Stomach smooth muscle (tissue), 2 donors: Measurements from ENCODE around the gene TBC1D8.

Experiments used
- H3K27ac ChIP-seq: one replicate; pipeline ENCODE4 v1.7.0; 2013; ENCODE audit warnings: mild to moderate bottlenecking, low read length, inconsistent platforms
- H3K27me3 ChIP-seq, 2 donors: one replicate each; pipeline ENCODE4 v1.7.0; 2013; ENCODE audit warnings: low read length in 2 of 2; ENCODE audit not compliant: insufficient read depth in 2 of 2, control insufficient read depth in 1 of 2
- H3K36me3 ChIP-seq, 2 donors: one replicate each; pipeline ENCODE4 v1.7.0; 2013; ENCODE audit warnings: low read length in 2 of 2; ENCODE audit not compliant: control insufficient read depth in 2 of 2, insufficient read depth in 2 of 2
- H3K4me1 ChIP-seq: one replicate; pipeline ENCODE4 v1.7.0; 2013; ENCODE audit warnings: low read length; ENCODE audit not compliant: control insufficient read depth, insufficient read depth
- H3K4me3 ChIP-seq, 2 donors: one replicate each; pipeline ENCODE4 v1.7.0; 2013; ENCODE audit warnings: low read length in 2 of 2
- H3K9ac ChIP-seq, 2 donors: one replicate each; pipeline ENCODE4 v1.7.0; 2013; ENCODE audit warnings: low read length in 2 of 2, mild to moderate bottlenecking in 1 of 2
- H3K9me3 ChIP-seq, 2 donors: one replicate each; pipeline ENCODE4 v1.7.0; 2013; ENCODE audit warnings: low read length in 2 of 2; ENCODE audit not compliant: control insufficient read depth in 2 of 2
- donor health status: healthy.
- donor health status: Pancreatic carcinoma.

TBC1D8 gene

DNA sequence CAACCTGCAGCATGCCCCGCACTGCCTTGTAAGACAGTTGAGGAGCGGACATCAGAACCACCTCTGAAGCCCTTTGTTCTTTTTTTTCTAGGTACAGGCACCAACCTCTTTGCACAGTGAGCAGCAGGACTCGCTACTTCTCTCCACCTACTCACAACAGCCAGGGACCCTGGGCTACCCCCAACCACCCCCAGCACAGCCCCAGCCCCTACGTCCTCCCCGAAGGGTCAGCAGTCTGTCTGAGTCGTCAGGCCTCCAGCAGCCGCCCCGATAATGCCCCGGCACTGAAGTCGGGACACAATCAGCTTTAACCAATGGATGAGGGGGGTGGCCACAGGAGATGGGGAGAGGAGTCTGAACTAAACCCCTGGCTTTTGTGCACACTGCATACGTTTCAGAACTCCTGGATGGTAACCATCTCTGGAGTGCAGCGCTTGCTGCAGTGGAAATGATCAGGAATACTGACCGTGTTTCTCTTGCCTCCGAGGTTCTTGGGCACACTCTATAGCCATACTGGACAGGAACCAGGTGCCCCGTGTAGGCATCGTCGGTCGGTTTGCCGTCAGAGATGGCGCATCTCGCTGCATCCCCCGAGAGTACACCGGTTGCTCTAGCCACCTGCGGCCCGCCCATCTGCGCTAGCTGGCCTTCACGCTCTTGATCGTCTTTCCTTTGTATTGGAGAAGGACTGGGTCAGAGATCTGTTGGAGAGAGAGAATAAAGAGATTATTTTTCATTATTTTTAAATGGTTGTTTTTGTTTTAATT is 155.7 kb downstream of the TBC1D8 start:
- Histone ChIP-seq H3K9ac (no peak overlapping the region), H3K4me1 (no peaks in the 10 kb centered on the region), H3K9me3 (no peaks in the 10 kb centered on the region), H3K36me3 (peaks cover 14 to 29% of the 10 kb centered on the region in 2 donors), H3K27ac (no peak overlapping the region), H3K27me3 (no peaks in the 10 kb centered on the region), H3K4me3 (no peak overlapping the region)

DNA sequence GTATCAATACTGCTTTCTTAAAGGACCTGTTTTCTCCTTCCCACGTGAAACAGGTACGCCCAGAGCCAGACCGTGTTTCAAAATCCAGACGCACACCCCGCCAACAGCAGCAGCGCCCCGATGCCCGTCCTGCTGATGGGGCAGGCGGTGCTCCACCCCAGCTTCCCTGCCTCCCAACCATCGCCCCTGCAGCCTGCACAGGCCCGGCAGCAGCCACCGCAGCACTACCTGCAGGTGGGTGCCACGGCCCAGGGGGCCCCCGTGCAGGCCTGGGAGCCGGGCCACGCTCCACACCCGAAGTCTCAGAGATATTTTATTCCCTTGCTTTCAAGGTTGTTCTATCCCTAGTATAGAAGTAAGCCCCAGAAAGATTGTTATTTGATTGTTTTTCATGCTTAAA is 157.9 kb downstream of the TBC1D8 start:
- no peak overlapping the region for H3K4me3 ChIP-seq
- peaks cover 19 to 30% of the 10 kb centered on the region in 2 donors for H3K36me3 ChIP-seq
- H3K27me3 ChIP-seq: no peaks in the 10 kb centered on the region
- H3K27ac ChIP-seq: no peak overlapping the region
- H3K9ac ChIP-seq: no peak overlapping the region
- no peaks in the 10 kb centered on the region for H3K4me1 ChIP-seq
- no peaks in the 10 kb centered on the region for H3K9me3 ChIP-seq

DNA sequence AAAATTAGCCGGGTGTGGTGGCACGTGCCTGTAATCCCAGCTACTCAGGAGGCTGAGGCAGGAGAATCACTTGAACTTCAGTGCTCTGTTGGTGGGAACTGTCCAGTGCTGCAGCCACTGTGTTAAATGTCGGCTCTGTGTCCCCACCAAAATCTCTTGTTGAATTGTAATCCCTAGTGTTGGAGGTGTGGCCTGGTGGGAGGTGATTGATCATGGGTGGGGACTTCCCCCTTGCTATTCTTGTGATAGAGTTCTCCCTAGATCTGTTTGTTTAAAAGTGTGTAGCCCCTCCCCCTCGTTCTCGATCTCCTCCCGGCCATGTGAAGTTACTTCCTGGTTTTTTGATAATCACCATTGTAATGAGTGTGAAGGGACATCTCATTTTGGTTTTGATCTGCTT is 158.9 kb downstream of the TBC1D8 start:
- Histone ChIP-seq H3K27ac (no peak overlapping the region), H3K27me3 (no peaks in the 10 kb centered on the region), H3K9ac (no peak overlapping the region), H3K4me1 (no peaks in the 10 kb centered on the region), H3K9me3 (no peaks in the 10 kb centered on the region), H3K36me3 (peaks cover 21 to 27% of the 10 kb centered on the region in 2 donors), H3K4me3 (no peak overlapping the region)

DNA sequence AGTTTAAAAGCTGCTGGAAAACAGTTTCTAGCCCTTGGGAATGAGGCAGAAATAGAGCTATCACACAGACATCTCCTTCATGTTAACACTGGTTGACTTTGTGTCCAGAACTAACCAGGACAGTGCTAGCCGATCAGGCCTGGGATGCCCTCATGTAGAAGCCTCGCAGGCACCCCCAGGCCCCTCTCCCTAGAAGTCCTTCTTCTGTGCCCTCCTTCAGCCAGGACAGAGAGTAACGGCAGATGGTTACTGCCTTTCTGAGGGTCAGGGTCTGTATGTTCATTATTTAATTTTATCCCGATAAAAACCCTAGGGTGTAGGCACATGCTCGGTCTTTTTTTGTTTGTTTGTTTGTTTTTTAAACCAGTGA is 159.8 kb downstream of the TBC1D8 start:
- Histone ChIP-seq H3K9me3 (no peaks in the 10 kb centered on the region), H3K4me1 (no peaks in the 10 kb centered on the region), H3K36me3 (peaks cover 21 to 26% of the 10 kb centered on the region in 2 donors)

DNA sequence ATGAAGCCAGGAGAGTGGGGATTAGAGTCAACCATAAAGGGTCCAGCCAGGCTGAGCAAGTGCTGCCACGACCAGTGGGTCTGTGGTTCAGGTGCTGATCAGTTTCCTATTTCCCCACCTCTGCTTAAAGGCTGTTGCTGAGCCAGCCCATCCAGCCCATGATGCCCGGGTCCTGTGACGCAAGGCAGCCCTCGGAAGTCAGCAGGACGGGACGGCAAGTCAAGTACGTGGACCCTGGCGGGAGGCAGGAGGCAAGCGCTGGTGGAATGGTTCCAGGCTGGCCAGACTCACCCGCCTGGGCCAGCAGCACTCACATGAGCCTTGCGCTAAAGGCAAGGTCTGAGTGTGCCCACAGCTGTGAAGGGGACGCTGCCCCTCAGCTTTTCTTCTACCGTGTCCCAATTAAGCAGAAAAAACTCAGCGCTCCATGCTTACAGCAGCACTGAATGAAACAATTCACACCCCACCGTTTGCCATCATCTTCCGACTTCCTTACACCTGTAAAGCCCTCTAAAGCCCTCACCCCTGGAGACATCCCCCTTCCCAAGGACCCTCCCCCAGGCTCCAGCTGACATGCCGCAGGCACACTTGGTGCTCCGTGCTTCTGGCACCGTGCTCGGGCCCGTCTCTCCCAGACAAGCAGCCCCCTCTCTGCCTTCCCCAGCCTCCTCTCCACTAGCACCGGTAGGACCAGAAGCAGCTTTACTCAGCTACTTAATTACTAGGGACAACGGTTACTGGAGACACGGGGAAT is 160.4 kb downstream of the TBC1D8 start:
- H3K9me3 ChIP-seq: no peaks in the 10 kb centered on the region
- H3K9ac ChIP-seq: no peak overlapping the region
- no peaks in the 10 kb centered on the region for H3K27me3 ChIP-seq
- H3K36me3 ChIP-seq: peaks cover 18 to 22% of the 10 kb centered on the region in 2 donors
- H3K27ac ChIP-seq: no peak overlapping the region
- H3K4me3 ChIP-seq: no peak overlapping the region
- no peaks in the 10 kb centered on the region for H3K4me1 ChIP-seq

More for the DNA sequence above, 159.8 kb downstream of the TBC1D8 start:
- Histone ChIP-seq H3K27ac (no peak overlapping the region), H3K27me3 (no peaks in the 10 kb centered on the region), H3K9ac (no peak overlapping the region), H3K4me3 (no peak overlapping the region)

DNA sequence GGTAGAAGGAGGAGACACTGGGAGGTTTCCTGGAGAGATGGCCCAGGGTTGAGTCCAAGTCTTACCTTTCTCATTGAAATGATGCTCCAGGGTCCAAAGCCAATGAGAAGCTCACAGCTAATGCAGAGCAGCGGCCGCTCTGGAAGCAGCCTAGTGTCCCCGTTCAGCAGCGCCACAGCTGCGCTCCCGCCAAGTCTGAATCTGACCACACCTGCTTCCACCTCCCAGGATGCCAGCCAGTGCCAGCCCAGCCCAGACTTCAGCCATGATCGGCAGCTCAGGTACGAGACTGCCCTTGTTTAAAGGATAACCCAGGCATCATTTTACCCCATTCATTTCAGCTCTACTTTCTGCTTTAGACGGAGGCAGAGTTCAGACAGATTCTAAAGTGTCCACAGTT is 161.0 kb downstream of the TBC1D8 start:
- Histone ChIP-seq H3K4me1 (peaks cover under 1% of the 10 kb centered on the region), H3K9ac (no peak overlapping the region), H3K9me3 (no peaks in the 10 kb centered on the region), H3K27ac (no peak overlapping the region), H3K4me3 (no peak overlapping the region), H3K36me3 (peaks cover 18 to 20% of the 10 kb centered on the region in 2 donors), H3K27me3 (no peaks in the 10 kb centered on the region)

DNA sequence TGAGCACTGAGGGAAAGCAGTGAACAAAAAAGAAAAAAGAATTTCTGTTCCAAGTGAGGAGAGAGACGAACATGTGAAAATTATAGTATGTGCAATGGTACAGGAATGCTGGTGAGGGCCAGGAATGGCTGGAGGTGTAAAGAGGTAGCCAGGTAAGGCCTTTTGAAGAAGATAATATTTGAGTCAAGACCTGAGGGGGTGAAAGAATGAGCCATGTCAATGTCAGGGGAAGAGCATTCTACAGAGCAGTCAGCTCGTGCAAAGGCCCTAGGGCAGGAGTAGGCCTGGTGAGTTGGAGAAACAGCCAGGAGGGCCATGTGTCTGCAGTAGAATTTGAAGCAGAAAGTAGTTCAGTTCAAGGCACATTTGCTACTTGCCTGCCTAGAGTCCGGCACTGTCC is 161.5 kb downstream of the TBC1D8 start:
- Histone ChIP-seq H3K4me3 (no peak overlapping the region), H3K27ac (no peak overlapping the region), H3K36me3 (peaks cover 17 to 18% of the 10 kb centered on the region in 2 donors), H3K4me1 (peaks cover 5% of the 10 kb centered on the region), H3K9ac (no peak overlapping the region), H3K9me3 (no peaks in the 10 kb centered on the region), H3K27me3 (no peaks in the 10 kb centered on the region)

DNA sequence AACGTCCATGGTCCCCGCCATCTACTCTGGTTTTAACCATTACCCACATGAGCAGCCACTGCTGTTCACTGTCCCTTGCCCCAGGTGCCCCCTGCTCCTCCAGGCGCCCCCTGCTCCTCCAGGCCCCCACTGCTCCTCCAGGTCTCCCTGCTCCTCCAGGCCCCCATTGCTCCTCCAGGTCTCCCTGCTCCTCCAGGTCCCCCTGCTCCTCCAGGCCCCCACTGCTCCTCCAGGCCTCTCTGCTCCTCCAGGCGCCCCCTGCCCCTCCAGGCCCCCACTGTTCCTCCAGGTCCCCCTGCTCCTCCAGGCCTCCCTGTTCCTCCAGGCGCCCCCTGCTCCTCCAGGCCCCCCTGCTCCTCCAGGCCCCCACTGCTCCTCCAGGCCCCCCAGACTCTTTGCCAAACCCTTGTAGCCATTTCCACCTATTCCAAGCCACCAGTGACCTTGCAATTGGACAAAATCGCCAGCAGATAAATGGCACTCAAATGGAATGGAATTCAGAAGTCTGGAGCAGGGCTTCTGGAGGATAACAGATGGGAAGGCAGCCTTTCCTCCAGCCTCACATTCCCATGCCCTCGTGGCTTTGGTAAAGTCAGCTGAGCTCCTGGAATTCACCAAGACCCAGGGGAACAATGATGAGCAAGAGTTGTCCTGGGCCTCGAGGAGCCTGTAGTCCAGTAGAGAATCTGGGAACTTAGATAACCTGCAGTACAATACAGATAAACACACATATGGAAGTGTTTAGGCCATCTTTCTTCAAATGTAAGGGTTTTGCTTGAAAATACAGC is 162.4 kb downstream of the TBC1D8 start:
- Histone ChIP-seq H3K27ac (no peak overlapping the region), H3K9me3 (no peaks in the 10 kb centered on the region), H3K4me3 (no peak overlapping the region), H3K36me3 (peaks cover 9 to 16% of the 10 kb centered on the region in 2 donors), H3K4me1 (peaks cover 9% of the 10 kb centered on the region), H3K27me3 (no peaks in the 10 kb centered on the region), H3K9ac (no peak overlapping the region)

DNA sequence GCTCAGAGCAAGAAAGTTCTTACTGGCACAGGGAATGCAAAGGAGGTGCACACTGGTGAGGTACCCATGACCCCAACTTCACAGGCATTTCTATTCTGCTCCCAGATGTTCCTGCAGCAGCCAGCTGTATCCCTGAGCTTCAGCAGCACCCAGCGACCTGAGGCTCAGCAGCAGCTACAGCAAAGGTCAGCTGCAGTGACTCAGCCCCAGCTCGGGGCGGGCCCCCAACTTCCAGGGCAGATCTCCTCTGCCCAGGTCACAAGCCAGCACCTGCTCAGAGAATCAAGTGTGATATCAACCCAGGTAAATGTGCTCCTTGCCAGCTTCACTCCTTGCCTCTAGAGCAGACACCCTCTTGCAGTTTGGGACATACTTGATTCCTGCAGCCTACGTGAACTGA is 163.2 kb downstream of the TBC1D8 start:
- peaks cover 12% of the 10 kb centered on the region for H3K4me1 ChIP-seq
- H3K27ac ChIP-seq: no peak overlapping the region
- peaks cover 11 to 15% of the 10 kb centered on the region in 2 donors for H3K36me3 ChIP-seq
- H3K9ac ChIP-seq: no peak overlapping the region
- H3K27me3 ChIP-seq: no peaks in the 10 kb centered on the region
- H3K9me3 ChIP-seq: no peaks in the 10 kb centered on the region
- no peak overlapping the region for H3K4me3 ChIP-seq

DNA sequence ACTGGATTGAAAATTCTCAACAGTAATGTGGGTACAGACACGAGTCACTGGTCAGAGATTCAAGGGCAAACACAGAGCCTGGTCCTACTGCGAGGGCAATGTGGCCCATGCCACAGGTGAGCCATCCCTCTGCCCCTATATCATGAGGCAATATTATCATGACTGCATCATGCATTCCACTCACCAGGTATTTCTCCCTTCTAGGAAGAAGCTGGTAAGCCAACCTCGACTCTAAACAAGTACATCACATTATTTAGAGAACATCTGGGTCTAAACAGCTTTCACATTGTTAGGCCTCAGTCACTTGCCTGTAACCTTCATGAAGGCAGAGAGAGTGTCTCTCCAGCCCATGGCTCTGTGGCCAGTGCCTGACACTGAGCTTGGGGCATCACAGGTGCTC is 163.6 kb downstream of the TBC1D8 start:
- H3K4me3 ChIP-seq: no peak overlapping the region
- H3K4me1 ChIP-seq: peaks cover 12% of the 10 kb centered on the region
- no peak overlapping the region for H3K27ac ChIP-seq
- H3K9me3 ChIP-seq: no peaks in the 10 kb centered on the region
- no peak overlapping the region for H3K9ac ChIP-seq
- no peaks in the 10 kb centered on the region for H3K27me3 ChIP-seq
- H3K36me3 ChIP-seq: peaks cover 13 to 17% of the 10 kb centered on the region in 2 donors
